H1 (cell line): Measurements from ENCODE around the gene MVD. TPM values are rescaled to one million over a fixed set of nuclear protein-coding genes. Genes with fewer than 3 reads are reported as not detected.

Experiments used
- CTCF ChIA-PET: fragments of 300-600 bp; sonication (Branson Sonifier 250); formaldehyde crosslinking; loops from one replicate; lab custom pipeline; 2021; ENCODE audit not compliant: partially characterized antibody; lab: Charles Lee
- POLR2A ChIA-PET: fragments of 300-600 bp; sonication (Branson Sonifier 250); formaldehyde crosslinking; loops from one replicate; lab custom pipeline; 2021; ENCODE audit warnings: inconsistent platforms; ENCODE audit not compliant: partially characterized antibody; lab: Charles Lee
- DNase-seq, 2 experiments: peaks; one replicate each; pipeline versions ENCODE4 v3.0.0 to v3.0.0-alpha.2; 2010 to 2022; ENCODE audit warnings: low spot score in 2 of 2, low read depth in 1 of 2, mixed read lengths in 1 of 2
- FAIRE-seq: peaks from 2 replicates; lab custom pipeline; 2011; peaks lifted over from hg19 to GRCh38; lab: Jason Lieb, UNC
- H2AFZ ChIP-seq: 2 replicates; pipeline ENCODE4 v1.8.1; 2012; ENCODE audit warnings: low read length, inconsistent platforms
- H2AK5ac ChIP-seq: 2 replicates; pipeline ENCODE4 v1.6.1; 2013; ENCODE audit warnings: low read depth, low read length
- H2BK120ac ChIP-seq: replicated peaks from 2 replicates; pipeline ENCODE3; 2013; ENCODE audit warnings: low read depth, low read length, inconsistent platforms
- H2BK12ac ChIP-seq: 2 replicates; pipeline ENCODE4 v1.6.1; 2013; ENCODE audit warnings: low read depth, low read length
- H2BK15ac ChIP-seq: 2 replicates; pipeline ENCODE4 v1.6.1; 2013; ENCODE audit warnings: low read length
- H2BK20ac ChIP-seq: 2 replicates; pipeline ENCODE4 v1.6.1; 2013; ENCODE audit warnings: low read length
- H2BK5ac ChIP-seq: 2 replicates; pipeline ENCODE4 v1.6.1; 2013; ENCODE audit warnings: low read depth, low read length
- H3K14ac ChIP-seq: 2 replicates; pipeline ENCODE4 v1.6.1; 2013; ENCODE audit warnings: inconsistent platforms; ENCODE audit not compliant: insufficient read length
- H3K18ac ChIP-seq: 2 replicates; pipeline ENCODE4 v1.6.1; 2013; ENCODE audit warnings: low read length; ENCODE audit errors: extremely low read depth
- H3K23ac ChIP-seq: 2 replicates; pipeline ENCODE4 v1.6.1; 2013; ENCODE audit warnings: inconsistent platforms; ENCODE audit not compliant: insufficient read length
- H3K23me2 ChIP-seq: 2 replicates; pipeline ENCODE4 v1.6.1; 2013; ENCODE audit warnings: low read depth, low read length
- H3K27ac ChIP-seq: 2 replicates; pipeline ENCODE4 v1.6.1; 2011; ENCODE audit warnings: low read depth, low read length, inconsistent platforms
- H3K27me3 ChIP-seq, 4 experiments: replicated peaks in 1 of 4; 1 replicate in 1 of 4; 2 replicates in 3 of 4; pipeline versions ENCODE4 v1.6.1 to v1.8.1; 2011 to 2013; ENCODE audit warnings: low read length in 3 of 4, mild to moderate bottlenecking in 3 of 4, inconsistent platforms in 2 of 4, mixed read lengths in 2 of 4, moderate library complexity in 1 of 4; ENCODE audit not compliant: control insufficient read depth in 3 of 4, insufficient read depth in 3 of 4; ENCODE audit errors: extremely low read depth in 1 of 4
- H3K36me3 ChIP-seq, 4 experiments: 2 replicates each; pipeline versions ENCODE4 v1.6.1 to v1.8.1; 2011 to 2013; ENCODE audit warnings: mild to moderate bottlenecking in 4 of 4, low read length in 3 of 4, moderate library complexity in 2 of 4, control low read depth in 1 of 4, inconsistent platforms in 1 of 4; ENCODE audit not compliant: insufficient read depth in 4 of 4, control insufficient read depth in 2 of 4
- H3K4ac ChIP-seq: replicated peaks from 2 replicates; pipeline ENCODE3; 2013; ENCODE audit warnings: low read length, low read depth, mixed read lengths, inconsistent platforms; ENCODE audit not compliant: insufficient read length
- H3K4me1 ChIP-seq, 4 experiments: replicated peaks in 1 of 4; 1 replicate in 1 of 4; 2 replicates in 3 of 4; pipeline versions ENCODE4 v1.6.1 to v1.8.1; 2011 to 2013; ENCODE audit warnings: low read length in 3 of 4, inconsistent platforms in 2 of 4, mixed read lengths in 1 of 4; ENCODE audit not compliant: insufficient read depth in 4 of 4, control insufficient read depth in 3 of 4
- H3K4me2 ChIP-seq, 2 experiments: 2 replicates each; pipeline versions ENCODE4 v1.6.1 to v1.8.1; 2011 to 2013; ENCODE audit warnings: low read depth in 2 of 2, low read length in 2 of 2, control low read depth in 1 of 2, inconsistent platforms in 1 of 2, mild to moderate bottlenecking in 1 of 2; ENCODE audit not compliant: insufficient read depth in 1 of 2
- H3K4me3 ChIP-seq, 4 experiments: fragments of 200-600, 300-600 bp in 1 of 4; sonication (generic), shearing (Covaris generic), sonication (Bioruptor Twin) in 1 of 4; 2 replicates each; pipeline versions ENCODE4 v1.5.1 to v1.8.1; 2011 to 2016; ENCODE audit warnings: low read length in 4 of 4, low read depth in 3 of 4, control low read depth in 2 of 4, inconsistent platforms in 2 of 4, mild to moderate bottlenecking in 2 of 4, mixed read lengths in 1 of 4, moderate library complexity in 1 of 4; ENCODE audit not compliant: insufficient read depth in 2 of 4; ENCODE audit errors: extremely low read depth in 1 of 4
- H3K56ac ChIP-seq: replicated peaks from 2 replicates; pipeline ENCODE3; 2013; ENCODE audit warnings: low read depth, mild to moderate bottlenecking, mixed read lengths, low read length, inconsistent platforms; ENCODE audit not compliant: insufficient read length
- H3K79me1 ChIP-seq: 2 replicates; pipeline ENCODE4 v1.6.1; 2013; ENCODE audit warnings: low read depth, low read length, control low read depth
- H3K79me2 ChIP-seq, 2 experiments: 2 replicates each; pipeline versions ENCODE4 v1.6.1 to v1.8.1; 2012 to 2013; ENCODE audit warnings: low read length in 2 of 2, mild to moderate bottlenecking in 2 of 2, inconsistent platforms in 1 of 2; ENCODE audit not compliant: insufficient read depth in 2 of 2, control insufficient read depth in 1 of 2
- H3K9ac ChIP-seq, 4 experiments: replicated peaks in 1 of 4; 1 replicate in 1 of 4; 2 replicates in 3 of 4; pipeline versions ENCODE4 v1.6.1 to v1.8.1; 2011 to 2013; ENCODE audit warnings: low read depth in 3 of 4, low read length in 3 of 4, control low read depth in 2 of 4, mild to moderate bottlenecking in 2 of 4, moderate library complexity in 2 of 4, inconsistent platforms in 1 of 4; ENCODE audit errors: extremely low read depth in 1 of 4
- H3K9me3 ChIP-seq, 2 experiments: 2 replicates each; pipeline versions ENCODE4 v1.6.1 to v1.8.1; 2012 to 2013; ENCODE audit warnings: mild to moderate bottlenecking in 2 of 2, moderate library complexity in 2 of 2, control low read depth in 1 of 2, inconsistent platforms in 1 of 2, low read depth in 1 of 2, low read length in 1 of 2, mixed read lengths in 1 of 2; ENCODE audit not compliant: insufficient read depth in 2 of 2
- H4K20me1 ChIP-seq, 2 experiments: replicated peaks in 1 of 2; 2 replicates each; pipeline versions ENCODE3 to v1.8.1; 2011 to 2013; ENCODE audit warnings: inconsistent platforms in 2 of 2, low read length in 2 of 2, mild to moderate bottlenecking in 1 of 2; ENCODE audit not compliant: insufficient read depth in 2 of 2, control insufficient read depth in 1 of 2
- H4K5ac ChIP-seq: 2 replicates; pipeline ENCODE4 v1.6.1; 2013; ENCODE audit warnings: low read length, low read depth, mixed read lengths, inconsistent platforms; ENCODE audit not compliant: insufficient read length
- H4K8ac ChIP-seq: 2 replicates; pipeline ENCODE4 v1.8.0; 2013; ENCODE audit warnings: mild to moderate bottlenecking, moderate library complexity, low read length, inconsistent platforms; ENCODE audit not compliant: insufficient read depth; ENCODE audit errors: extremely low read depth
- H4K91ac ChIP-seq: replicated peaks from 2 replicates; pipeline ENCODE3; 2013; ENCODE audit warnings: low read length, mixed read lengths, inconsistent platforms; ENCODE audit not compliant: insufficient read length
- BCL11A ChIP-seq, 2 experiments: IDR thresholded peaks; one replicate each; pipeline ENCODE4 v1.6.1; 2011; ENCODE audit warnings: low read depth in 2 of 2, low read length in 2 of 2, mild to moderate bottlenecking in 2 of 2
- EZH2 ChIP-seq: fragments of 200-600 bp; sonication (generic); IDR thresholded peaks from 2 replicates; pipeline ENCODE4 v1.7.1; 2012; ENCODE audit warnings: low read depth, mild to moderate bottlenecking, moderate library complexity, low read length, inconsistent platforms; ENCODE audit not compliant: severe bottlenecking
- JUND ChIP-seq: IDR thresholded peaks from 2 replicates; pipeline ENCODE4 v1.6.1; 2011; ENCODE audit warnings: mild to moderate bottlenecking, improper control_type of control experiment, low read length
- RNF2 ChIP-seq: fragments of 200-900, 300-1000 bp; sonication (generic); IDR thresholded peaks from 2 replicates; pipeline ENCODE4 v1.7.1; 2016; ENCODE audit warnings: borderline replicate concordance, low read depth, mild to moderate bottlenecking, antibody characterized with exemption, low read length; ENCODE audit not compliant: poor library complexity, severe bottlenecking; ENCODE audit errors: missing control alignments
- TBP ChIP-seq: IDR thresholded peaks from 2 replicates; pipeline ENCODE4 v1.6.1; 2011; ENCODE audit warnings: low read depth, low read length, improper control_type of control experiment
- TEAD4 ChIP-seq: IDR thresholded peaks from 2 replicates; pipeline ENCODE4 v1.6.1; 2012; ENCODE audit warnings: low read depth, low read length, inconsistent platforms, mixed read lengths
- WGBS, 2 experiments: shearing (Covaris generic) in 1 of 2; methylation state at CpG; one replicate each; pipeline versions ENCODE4 v1.1.6 to v1.1.7; 2013 to 2015; ENCODE audit warnings: low lambda C conversion rate in 2 of 2, mixed read lengths in 2 of 2, inconsistent platforms in 1 of 2, low coverage in 1 of 2, missing lambda C conversion rate in 1 of 2; ENCODE audit not compliant: insufficient replicate concordance in 2 of 2, insufficient coverage in 1 of 2, insufficient read length in 1 of 2; ENCODE audit errors: extremely low coverage in 1 of 2, missing lambda C conversion rate in 1 of 2; 5-methylcytosine and 5-hydroxymethylcytosine counted together
- polyA plus RNA-seq, 7 experiments: library from polyadenylated mRNA; depleted of rRNA in 3 of 7; stranded (reverse) in 5 of 7; unstranded in 2 of 7; fragments of >200 nt in 5 of 7; fragments of 200-250 nt in 2 of 7; gene quantifications; 1 replicate in 5 of 7; 2 replicates in 1 of 7; 4 replicates in 1 of 7; pipeline versions ENCODE4 v1.2.1 to v1.2.3, GENCODE V29; 2011 to 2013; ENCODE audit warnings: missing spikeins in 2 of 7, mixed read lengths in 2 of 7
- total RNA-seq: library from RNA; stranded (reverse); fragmentation: NEBNext Ultra II Directional; extraction: Animal tissue kit (Norgen Biotek cat#: 25700); gene quantifications from 2 replicates; pipeline ENCODE4 v1.2.1, GENCODE V29; 2021

The MVD gene
- total and polyA plus RNA-seq, 2 of the 8 experiments (the other 6 are each of a cell fraction or from before 2014, with no cell fraction given): 47.2 to 77.3 TPM

DNA sequence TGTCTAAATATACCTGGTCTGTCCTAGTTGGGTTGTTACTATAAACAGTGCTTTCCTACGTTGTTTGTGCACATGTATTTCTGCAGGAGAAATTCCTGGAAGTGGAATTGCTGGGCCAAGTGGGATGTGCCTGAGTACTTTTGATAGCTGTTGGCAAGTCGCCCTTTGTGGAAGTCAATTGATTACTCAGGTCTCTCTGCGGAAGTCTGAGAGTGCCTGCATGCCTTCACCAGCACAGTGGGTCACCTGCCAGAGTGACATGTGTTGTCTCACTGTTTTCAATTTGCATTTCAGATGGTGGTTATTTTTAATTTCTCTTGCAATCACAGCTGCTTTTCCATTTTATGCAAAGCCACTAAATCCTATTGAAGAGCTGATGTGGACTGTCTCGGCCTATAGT is 2.3 kb upstream of the MVD start:
- Histone ChIP-seq H3K23me2 (peaks cover 7% of the 10 kb centered on the region; the same call in 1 of the 2 replicates), H4K20me1 (peaks cover 0 to 1% of the 10 kb centered on the region in 2 experiments), H3K4me3 (no peak overlapping the region), H3K79me1 (no peaks in the 10 kb centered on the region; the same call in 1 of the 2 replicates), H3K9ac (no peak overlapping the region), H3K9me3 (no peaks in the 10 kb centered on the region), H4K91ac (no peak overlapping the region), H2BK5ac (no peak overlapping the region), H4K8ac (no peak overlapping the region), H3K27ac (no peak overlapping the region), H2AK5ac (no peak overlapping the region), H3K36me3 (no peaks in the 10 kb centered on the region), H3K79me2 (peaks cover 0 to 27% of the 10 kb centered on the region in 2 experiments; a peak in 3 of 4 replicates), H2AFZ (no peak overlapping the region), H3K4ac (no peak overlapping the region), H3K14ac (no peak overlapping the region), H4K5ac (no peak overlapping the region), H3K56ac (no peak overlapping the region), H2BK20ac (no peak overlapping the region), H3K27me3 (no peaks in the 10 kb centered on the region), H3K4me1 (peaks cover 0 to 3% (median 0%) of the 10 kb centered on the region in 4 experiments; a peak in 2 of 7 replicates), H2BK12ac (no peak overlapping the region), H2BK120ac (no peak overlapping the region), H3K4me2 (no peak overlapping the region), H3K18ac (no peak overlapping the region), H3K23ac (no peak overlapping the region), H2BK15ac (no peak overlapping the region)
- ChIA-PET CTCF (interaction anchor here (0.9 to 2.8 kb wide), 7 partner anchors 9 to 111 kb away, joined by 3 to 9 read pairs (median 3); no protein-coding TSS in a partner anchor), POLR2A (interaction anchor here (1.0 to 3.1 kb wide), 3 partner anchors 10 to 26 kb away, joined by 3 to 19 read pairs (median 5); partner anchors contain the start of gene CYBA)
- DNase-seq (no peak), FAIRE-seq (no peak)
- 91% methylated on average over 4 of the region's 4 CpGs; no CpG with 5 or more reads in 1 of the 2 experiments for WGBS, 2 experiments
- TF ChIP-seq TBP (no peak), JUND (no peak), EZH2 (no peak), TEAD4 (no peak), RNF2 (no peak), BCL11A (IDR thresholded peaks at IDR 0.05; ENCODE audit: low read depth in 2 of 2, low read length in 2 of 2) (no peak)
